Stimulated activated CD8-positive, alpha-beta memory T cell treated with anti-CD3 and anti-CD28 coated beads, Interleukin-4, amount 100 ng/mL, for 24 hours (primary cell): ENCODE measurements around the gene KSR2.
"Not testable (repeated sequence)": the region's sequence is repeated elsewhere in the genome, so short reads cannot be mapped to it uniquely, and the experiment has no call there.

Experiments used
- DNase-seq: peaks from one replicate; pipeline ENCODE4 v3.0.0-alpha.2; 2020; ENCODE audit warnings: low read depth

Gene KSR2

DNA sequence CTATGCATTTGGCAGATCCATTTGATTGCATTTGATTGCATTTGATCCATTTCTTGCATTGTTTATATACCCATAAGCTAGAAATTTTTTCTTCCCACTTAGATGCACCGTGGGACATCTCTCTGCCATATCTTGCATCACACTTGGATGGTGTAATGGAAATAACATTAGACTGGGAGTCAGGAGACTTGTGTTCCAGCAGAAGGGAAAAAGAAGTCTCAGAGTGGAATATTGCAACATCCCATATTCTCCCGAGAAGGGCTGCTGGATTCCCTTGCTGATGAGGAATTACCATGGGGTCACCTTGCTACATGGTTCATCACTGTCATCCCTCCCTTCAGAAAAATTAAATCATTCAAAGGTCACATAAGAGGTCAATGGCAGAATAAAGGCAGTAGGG is 78.1 kb downstream of the KSR2 start:
- DNase-seq: no peak

DNA sequence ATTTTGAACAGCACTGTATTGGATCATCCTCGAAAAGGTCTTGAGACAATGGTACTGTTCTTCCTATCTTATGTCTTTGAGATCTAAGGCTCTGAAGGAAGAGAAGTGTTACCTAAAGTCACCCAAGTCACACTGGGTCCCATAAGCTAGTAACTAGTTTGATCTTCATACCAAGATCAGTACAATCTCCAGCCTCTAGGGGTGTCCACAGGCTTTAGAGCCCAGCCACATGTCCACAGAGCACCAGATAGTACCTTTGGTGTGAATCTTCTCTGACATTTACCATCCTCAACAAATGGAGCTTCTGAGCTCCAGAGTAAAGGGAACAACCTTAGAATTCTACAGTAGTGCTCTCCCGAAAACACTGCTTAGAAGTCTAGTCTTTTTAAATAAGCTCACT is 78.7 kb downstream of the KSR2 start:
- DNase-seq: no peak

DNA sequence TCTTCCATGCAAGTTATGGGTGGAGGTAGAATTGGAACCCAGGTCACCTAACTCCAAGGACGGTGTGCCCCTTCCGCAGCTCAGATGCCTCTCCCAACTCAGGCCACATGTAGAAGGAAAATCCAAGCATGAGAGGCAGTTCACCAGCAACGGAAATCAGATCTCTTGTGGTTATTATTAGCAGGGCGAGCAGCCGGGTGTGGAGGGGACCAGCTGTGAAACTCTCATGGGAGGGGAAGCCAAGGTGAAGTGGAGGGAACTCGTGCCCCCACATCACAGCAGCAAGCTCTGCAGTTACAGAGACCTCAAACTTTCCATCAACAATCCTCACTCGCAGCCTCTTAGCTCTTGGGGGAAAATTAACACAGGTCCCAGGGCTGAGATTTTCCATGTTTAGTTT is 79.7 kb downstream of the KSR2 start:
- no peak for DNase-seq

DNA sequence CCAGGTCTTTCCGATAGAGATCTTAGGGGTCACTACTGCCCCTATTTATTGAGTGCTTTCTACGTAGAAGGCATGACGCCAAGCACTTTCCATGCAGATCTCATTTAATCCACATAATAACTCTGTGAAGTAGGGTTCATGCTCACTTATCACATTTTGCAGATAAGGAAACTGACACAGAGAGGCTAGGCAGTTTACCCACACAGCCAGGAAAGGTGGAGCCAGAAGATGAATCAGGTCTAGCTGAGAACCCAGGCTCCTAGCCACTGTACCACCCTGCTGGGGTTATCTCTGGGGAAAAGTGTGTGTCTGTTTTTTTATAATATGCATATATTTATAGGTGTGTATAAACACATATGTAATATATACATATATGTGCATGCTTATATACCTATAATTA is 83.6 kb downstream of the KSR2 start:
- no peak for DNase-seq

DNA sequence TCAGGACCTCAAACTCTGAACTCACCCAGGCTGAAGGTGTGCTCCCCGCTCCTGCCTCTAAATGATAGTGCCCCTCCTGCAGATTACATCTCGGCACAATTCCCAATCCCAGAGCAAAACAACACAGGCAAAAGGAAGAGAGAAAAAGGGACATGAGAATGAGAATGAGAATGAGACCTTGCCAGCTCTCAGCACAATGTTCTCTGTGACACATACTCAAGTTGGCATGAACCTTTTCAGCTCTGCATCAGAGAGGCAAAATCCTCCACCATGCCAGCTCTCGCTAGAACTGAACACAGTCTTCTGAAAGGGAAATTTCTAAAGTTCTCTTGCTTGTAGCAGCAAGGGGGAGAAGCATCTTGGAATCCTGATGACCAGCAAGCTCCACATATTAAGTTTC is 84.6 kb downstream of the KSR2 start:
- DNase-seq: no peak

DNA sequence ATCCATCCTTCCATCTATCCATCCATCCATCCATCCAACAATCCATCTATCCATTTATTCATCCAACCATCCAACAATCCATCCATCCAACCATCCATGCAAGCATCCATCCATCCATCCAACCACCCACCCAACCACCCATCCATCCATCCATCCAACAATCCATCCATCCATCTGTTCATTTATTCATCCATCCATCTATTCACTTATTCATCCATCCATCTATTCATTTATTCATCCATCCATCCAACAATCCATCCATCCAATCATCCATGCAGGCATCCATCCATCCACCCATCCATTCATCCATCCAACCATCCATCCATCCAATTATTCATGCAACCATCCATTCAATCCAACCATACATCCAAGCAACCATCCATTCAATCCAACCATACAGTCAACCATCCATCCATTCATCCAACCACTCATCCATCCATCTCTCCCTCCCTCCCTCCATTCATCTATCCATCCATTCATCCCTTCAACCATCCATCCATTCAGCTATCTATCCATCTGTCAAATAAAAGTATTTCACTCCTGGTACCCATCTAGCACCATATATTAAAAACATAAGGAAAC is 86.1 kb downstream of the KSR2 start:
- no peak for DNase-seq

DNA sequence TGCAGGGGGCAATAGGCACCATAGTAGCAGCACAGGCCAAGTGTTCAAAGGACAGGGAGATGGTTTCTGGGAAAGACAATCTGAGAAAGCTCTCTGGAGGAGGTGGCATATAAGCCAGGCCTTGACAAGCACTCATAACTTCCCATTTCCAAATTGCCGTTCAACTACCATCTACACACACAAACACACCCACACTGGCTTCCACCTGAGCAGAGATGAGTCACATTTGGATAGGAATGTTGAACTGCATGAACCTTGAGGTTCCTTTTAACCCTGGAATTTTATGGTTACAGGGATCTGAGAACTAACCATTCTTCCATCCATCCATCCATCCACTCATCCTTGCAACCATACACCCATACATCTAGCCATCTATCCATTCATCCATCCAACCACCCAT is 86.6 kb downstream of the KSR2 start:
- no peak for DNase-seq

DNA sequence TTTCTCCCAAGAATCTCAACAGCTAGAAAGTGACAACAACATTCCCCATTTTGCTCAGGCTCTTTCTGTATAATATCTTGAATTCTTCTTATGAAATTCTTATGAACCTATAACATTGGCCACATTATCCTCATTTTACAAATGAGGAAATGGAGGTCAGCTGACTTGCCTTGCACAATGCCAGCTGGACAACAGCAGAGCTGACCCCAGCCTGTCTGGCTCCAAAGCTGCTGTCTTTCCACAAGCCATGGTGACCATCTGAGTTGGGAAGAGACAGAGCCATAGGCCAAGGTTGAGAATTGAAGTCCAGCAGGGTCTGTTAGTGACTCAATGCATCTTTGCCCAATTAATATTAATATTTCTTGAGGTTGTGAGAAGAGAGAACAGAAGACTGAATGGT is 87.3 kb downstream of the KSR2 start:
- no peak for DNase-seq

DNA sequence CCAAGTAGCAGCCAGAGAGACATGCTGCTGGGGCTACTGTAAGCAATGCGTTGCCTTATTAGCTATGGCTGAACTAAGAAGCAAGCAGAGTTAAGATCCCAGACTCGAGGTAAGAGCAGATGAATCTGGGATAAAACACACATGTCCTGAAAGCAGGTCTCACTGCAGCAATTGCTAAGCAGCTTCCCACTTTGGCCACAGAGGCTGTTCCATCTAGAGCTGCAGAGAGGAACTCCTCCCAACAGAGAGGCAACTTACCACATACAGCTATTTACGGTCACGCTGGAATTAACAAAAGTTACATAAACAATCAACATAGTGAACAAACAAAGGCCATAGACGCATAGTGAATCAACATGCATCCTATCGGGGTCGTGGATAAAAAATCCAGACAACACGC is 90.2 kb downstream of the KSR2 start:
- no peak for DNase-seq

DNA sequence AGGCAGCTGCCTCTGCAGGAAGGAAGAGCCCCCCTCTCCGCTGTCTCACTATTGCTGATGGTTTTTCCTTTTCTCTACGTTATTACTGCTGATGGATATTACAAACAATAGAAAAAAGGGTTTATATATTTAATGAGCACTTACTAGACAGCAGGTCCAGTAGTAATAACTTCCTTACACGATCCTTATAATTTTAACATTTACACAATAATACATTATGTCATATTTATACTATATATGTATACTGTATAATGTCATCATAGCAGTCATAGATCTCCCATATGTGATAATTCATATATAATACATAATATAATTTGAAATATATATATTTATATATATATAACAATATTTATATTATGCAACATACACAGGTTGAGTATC is 92.4 kb downstream of the KSR2 start:
- no peak for DNase-seq

DNA sequence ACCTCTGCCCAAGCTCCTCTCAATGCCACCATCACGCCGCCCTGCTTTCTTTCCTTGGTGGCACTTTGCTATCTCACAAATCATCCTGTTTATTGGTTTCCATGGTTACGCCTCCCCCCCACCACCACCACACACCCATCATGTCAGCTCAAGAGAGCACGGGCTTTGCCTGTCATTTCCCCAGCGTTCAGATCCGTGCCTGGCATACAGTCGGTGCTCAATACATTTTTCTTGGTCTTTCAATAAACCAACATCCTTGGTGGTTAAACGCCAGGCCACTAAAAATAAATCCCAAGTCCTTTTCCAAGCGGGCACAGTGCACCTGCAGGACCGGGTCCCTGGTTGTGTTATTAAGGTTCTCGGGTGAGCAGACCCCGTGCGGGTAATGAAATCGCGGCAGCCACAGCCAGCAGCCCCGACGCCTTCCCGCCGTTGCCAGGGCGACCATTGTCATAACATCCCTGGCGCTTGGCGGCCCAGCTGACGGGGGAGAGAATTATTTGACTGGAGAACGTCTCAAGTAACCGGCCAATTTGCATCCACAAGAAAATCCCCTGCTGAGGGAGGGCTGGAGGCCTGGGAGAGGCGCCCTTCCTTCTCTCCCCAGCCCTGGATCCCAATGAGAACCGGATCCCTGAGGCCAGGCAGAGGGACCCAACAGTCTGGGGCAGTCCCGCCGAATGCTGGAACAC is 92.9 kb downstream of the KSR2 start:
- no peak for DNase-seq

DNA sequence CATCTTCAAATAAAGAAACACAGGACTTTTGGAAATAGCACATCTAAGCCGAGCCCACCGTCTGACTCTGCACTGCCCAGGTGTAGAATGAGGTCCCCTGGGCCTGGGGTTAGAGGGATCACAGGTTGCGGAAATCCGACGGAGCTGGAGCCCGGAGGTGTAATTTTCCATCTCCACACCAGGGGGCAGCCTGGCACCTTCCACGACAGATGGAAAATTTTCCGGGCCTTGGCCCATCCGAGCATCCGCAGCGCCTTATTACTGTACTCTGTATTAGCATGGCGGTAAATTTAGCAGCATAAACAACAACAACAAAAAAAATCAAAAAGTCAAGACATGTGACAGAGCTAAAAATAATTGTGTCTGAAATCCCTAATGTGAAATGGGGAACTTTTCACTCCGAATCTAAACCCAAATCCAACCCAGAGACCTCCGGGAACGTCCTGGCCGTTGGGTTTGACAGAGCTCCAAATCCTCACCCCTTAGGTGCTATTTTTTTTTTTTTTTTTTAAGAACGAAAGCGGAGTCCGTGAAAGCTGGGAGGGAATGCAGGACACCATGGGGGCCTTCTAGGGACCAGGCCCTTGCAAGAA is 93.9 kb downstream of the KSR2 start:
- peak; percentile 45 for DNase-seq

DNA sequence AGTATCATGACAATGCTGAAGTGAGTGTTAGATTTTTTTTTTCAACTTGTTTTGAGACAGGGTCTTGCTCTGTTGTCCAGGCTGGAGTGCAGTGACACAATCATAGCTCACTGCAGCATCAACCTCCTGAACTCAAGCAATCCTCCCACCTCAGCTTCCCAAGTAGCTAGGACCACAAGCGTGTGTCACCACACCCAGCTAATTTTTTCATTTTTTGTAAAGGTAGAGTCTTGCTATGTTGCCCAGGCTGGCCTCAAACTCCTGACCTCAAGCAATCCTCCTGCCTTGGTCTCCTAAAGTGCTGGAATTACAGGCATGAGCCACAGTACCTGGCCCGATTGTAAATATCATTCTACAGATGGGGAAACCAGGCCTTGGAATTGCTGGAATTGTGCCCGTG is 94.6 kb downstream of the KSR2 start:
- DNase-seq: not testable (repeated sequence)

DNA sequence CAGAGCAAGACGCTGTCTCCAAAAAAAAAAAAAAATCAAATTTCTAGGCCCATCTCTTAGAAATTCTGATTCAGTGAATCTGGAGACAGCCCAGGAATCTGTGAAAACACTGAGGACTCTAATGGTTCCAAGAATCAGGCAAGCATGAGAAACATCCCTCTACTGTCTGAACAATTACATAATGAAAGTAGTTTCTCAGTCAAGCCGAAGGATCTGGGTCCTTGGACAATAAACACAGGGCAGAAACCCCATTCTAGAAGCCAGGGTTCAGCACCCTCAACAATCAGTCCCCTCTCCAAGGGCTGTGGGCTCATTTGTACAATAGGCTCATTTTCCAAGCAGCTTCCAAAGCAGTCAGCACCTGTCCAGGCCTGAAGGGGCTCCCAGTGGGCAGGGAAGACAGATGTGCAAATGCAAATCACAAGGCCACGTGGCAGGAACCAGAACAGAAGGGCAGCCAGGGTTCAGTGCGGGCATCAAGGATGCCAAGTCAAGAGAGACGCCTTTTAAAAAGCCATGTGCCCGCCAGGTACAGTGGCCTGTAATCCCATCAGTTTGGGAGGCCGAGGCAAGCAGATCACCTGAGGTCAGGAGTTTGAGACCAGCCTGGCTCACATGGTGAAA is 96.1 kb downstream of the KSR2 start:
- DNase-seq: no peak

DNA sequence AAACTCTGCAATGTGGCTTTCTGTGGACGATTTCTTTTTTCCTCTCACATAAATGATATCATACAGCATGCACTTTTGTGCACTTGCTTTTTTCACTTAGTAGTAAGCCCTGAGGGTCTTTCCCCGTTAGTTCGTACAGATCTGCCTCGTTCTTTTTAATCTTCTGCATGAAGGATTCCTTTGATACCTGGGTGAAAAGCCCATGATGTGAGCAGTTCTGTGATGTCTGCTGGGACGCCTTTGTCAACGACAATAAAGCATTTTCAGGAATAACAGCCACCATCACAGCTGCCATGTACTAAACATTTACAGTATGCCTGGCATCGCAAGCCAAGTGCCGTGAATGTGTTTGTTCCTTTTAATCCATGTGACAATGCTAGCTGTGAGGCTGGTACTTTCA is 99.2 kb downstream of the KSR2 start:
- no peak for DNase-seq

DNA sequence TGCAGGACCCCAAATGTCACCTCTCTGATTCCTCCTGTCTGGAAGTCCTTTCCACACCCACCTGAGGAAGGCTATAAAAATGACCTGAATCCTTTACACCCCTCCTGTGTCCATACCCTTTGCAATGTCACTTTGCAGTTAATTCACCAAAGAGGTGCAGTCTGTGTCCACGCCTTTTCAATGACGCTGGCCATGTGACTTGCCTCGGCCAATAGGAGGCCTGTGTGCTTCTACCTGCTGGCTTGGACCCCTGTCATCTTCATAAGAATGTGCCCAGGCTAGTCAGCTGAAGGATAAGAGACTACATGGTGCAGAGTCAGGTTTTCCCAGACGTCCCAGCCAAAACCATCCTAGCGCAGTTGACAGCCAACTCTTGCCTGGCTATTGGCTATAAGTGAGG is 101.4 kb downstream of the KSR2 start:
- DNase-seq: no peak

DNA sequence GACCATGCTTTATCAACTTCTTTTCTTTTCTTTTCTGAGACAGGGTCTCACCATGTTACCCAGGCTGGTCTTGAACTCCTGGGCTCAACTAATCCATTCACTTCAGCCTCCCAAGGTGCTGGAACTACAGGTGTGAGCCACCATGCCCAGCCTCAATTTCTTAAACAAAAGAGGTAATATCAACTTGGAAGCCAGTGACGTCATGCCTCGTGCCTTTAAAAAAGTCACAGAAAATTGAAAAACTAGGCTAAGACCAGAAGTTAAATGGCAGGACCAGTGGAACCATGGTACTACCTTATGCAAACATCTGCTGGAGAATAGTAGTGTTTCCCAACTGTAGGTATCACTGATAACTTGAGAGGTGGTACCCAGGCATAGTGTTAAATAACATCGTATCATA is 103.3 kb downstream of the KSR2 start:
- DNase-seq: no peak

DNA sequence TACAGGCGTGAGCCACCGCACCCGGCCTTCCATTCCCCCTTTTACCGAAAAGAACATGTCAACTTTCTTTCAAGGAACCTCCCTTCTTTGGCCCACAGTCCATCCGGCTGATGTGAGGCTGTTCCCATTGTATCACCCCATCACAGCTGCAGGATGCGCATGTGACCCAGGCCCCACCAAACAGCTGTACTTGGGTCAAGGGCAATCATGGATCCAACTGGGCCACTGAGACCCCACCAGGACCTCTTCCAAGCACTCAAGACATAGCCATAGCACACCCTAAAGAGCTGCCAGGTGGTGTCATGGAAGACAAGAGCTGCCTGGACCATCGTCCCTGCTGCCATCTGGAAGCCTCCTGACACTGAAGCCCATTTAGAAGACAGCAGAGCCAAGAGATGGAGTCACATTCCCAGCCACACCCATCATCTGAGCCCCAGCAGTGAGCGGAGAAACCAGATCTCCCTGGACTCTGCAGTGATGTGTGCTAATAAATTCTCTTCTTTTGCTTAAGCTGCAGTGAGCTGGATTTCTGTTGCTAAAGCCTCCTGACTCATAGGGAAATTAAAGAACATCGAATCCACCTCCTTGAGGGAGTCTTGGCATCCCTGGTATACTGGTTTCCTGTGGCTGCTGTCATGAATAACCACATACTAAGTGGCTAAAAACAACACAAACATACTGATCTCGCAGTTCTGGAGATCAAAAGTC is 105.6 kb downstream of the KSR2 start:
- DNase-seq: no peak

DNA sequence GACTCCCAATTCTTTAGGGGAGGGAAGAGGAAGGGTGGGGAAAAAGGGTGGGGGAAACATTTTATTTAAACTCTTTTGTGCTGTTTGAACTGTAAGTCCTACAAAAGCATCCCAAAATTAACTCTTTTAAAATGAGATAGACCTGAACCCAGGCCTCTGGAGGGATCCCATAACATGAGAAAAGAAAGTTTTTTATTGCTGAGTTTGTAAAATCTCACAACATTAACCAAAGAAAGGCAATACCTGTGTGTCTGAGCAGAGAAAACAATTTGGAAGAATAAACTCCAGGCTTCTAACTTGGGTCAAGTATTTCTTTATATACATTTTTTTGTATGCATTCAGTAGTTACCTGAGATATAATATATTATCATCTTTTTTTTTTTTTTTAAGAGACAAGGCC is 107.1 kb downstream of the KSR2 start:
- DNase-seq: no peak

DNA sequence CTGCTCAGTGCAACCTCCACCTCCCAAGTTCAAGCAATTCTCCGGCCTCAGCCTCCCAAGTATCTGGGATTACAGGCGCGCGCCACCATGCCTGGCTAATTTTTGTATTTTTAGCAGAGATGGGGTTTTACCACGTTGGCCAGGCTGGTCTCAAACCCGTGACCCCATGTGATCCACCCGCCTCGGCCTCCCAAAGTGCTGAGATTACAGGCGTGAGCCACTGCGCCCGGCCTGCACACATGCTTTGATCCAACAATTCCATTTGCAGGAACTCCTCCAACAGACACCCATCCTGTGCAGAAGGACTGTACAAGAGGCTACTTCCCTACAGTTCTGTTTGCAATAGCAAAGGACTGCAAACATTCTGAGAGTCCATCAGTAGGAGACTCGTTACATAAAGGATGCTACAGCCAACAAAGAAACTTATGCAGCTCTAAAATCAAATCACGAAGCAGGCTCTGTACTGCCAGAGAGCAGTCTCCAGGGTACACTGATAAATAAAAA is 108.0 kb downstream of the KSR2 start:
- DNase-seq: not testable (repeated sequence)

DNA sequence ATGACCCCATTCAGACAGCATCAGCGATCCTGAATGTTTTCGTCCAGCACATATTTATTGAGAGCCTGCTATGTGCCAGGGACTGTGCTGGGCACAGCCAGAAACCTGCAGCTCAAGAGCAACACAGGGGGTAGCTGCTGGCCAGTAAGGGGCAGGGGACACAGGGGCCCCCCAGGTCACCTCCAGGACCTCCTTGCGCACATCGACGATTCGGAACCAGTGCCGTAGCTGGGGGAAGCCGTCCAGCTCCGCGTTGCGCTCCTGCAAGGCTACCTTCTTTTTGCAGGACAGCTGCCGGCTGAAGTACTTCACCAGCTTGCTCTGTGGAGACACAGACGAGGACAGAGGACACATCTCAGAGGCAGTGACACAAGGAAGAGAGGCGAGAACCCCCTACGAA is 108.7 kb downstream of the KSR2 start:
- DNase-seq: no peak
